Fibroblast of lung (primary cell): ENCODE measurements around the gene ELP2. TPM values are rescaled to one million over a fixed set of nuclear protein-coding genes. Genes with fewer than 3 reads are reported as not detected.

Experiments used
- DNase-seq, 2 donors: peaks; one replicate each; pipeline versions ENCODE4 v3.0.0 to v3.0.0-alpha.2; 2010; ENCODE audit warnings: low read depth in 2 of 2
- H2AFZ ChIP-seq: 2 replicates; pipeline ENCODE4 v1.5.1; 2012; ENCODE audit warnings: low read length, control low read depth, inconsistent platforms
- H3K27ac ChIP-seq: 2 replicates; pipeline ENCODE4 v1.5.1; 2011; ENCODE audit warnings: low read length, control low read depth; ENCODE audit not compliant: insufficient read depth
- H3K27me3 ChIP-seq: 2 replicates; pipeline ENCODE4 v1.5.1; 2011; ENCODE audit warnings: mild to moderate bottlenecking, low read length; ENCODE audit not compliant: control insufficient read depth, insufficient read depth
- H3K36me3 ChIP-seq: 2 replicates; pipeline ENCODE4 v1.5.1; 2011; ENCODE audit warnings: low read length; ENCODE audit not compliant: control insufficient read depth, insufficient read depth
- H3K4me1 ChIP-seq: 2 replicates; pipeline ENCODE4 v1.5.1; 2011; ENCODE audit warnings: low read length; ENCODE audit not compliant: control insufficient read depth, insufficient read depth; ENCODE audit errors: extremely low read depth
- H3K4me2 ChIP-seq: 2 replicates; pipeline ENCODE4 v1.5.1; 2011; ENCODE audit warnings: low read length, control low read depth; ENCODE audit not compliant: insufficient read depth; ENCODE audit errors: extremely low read depth
- H3K4me3 ChIP-seq, 4 experiments: fragments of 200-600 bp in 1 of 4; sonication (generic) in 1 of 4; replicated peaks in 1 of 4; 2 replicates each; pipeline ENCODE4 v1.5.1; 2011 to 2016; ENCODE audit warnings: low read length in 4 of 4, low read depth in 3 of 4, mild to moderate bottlenecking in 3 of 4, control low read depth in 2 of 4, inconsistent platforms in 1 of 4, mixed read lengths in 1 of 4; ENCODE audit not compliant: insufficient read depth in 1 of 4; ENCODE audit errors: control extremely low read depth in 1 of 4
- H3K79me2 ChIP-seq: 2 replicates; pipeline ENCODE4 v1.5.1; 2012; ENCODE audit warnings: mild to moderate bottlenecking, low read length, inconsistent platforms; ENCODE audit not compliant: control insufficient read depth, insufficient read depth
- H3K9ac ChIP-seq: 2 replicates; pipeline ENCODE4 v1.5.1; 2011; ENCODE audit warnings: mild to moderate bottlenecking, low read length, control low read depth; ENCODE audit not compliant: insufficient read depth
- H3K9me3 ChIP-seq: 2 replicates; pipeline ENCODE4 v1.5.1; 2012; ENCODE audit warnings: low read depth, low read length; ENCODE audit not compliant: control insufficient read depth, insufficient read depth
- H4K20me1 ChIP-seq: 2 replicates; pipeline ENCODE4 v1.5.1; 2011; ENCODE audit warnings: low read length; ENCODE audit not compliant: control insufficient read depth, insufficient read depth; ENCODE audit errors: extremely low read depth
- CTCF ChIP-seq, 2 donors: IDR thresholded peaks in 1 of 2; conservative IDR thresholded peaks in 1 of 2; 1 replicate in 1 of 2; 2 replicates in 1 of 2; pipeline ENCODE4 v1.5.1; 2011 to 2012; ENCODE audit warnings: low read length in 2 of 2, control low read depth in 1 of 2, inconsistent platforms in 1 of 2, low read depth in 1 of 2, mild to moderate bottlenecking in 1 of 2
- EZH2 ChIP-seq: IDR thresholded peaks from 2 replicates; pipeline ENCODE4 v1.5.1; 2012; ENCODE audit warnings: low read length, control low read depth, mild to moderate bottlenecking; ENCODE audit errors: missing control alignments
- polyA plus RNA-seq, 2 donors: library from polyadenylated mRNA; depleted of rRNA in 1 of 2; stranded (reverse) in 1 of 2; unstranded in 1 of 2; fragments of >200 nt; gene quantifications; 2 replicates each; pipeline ENCODE4 v1.2.1, GENCODE V29; 2011 to 2012; ENCODE audit warnings: missing spikeins in 1 of 2
- total RNA-seq: library from RNA; depleted of rRNA; stranded (reverse); fragments of >200 nt; gene quantifications from 2 replicates; pipeline ENCODE4 v1.2.1, GENCODE V29; 2014

ELP2 gene
- total and polyA plus RNA-seq, 2 donors (not counting 1 experiment from before 2014, with no cell fraction given), result 96.6 to 309 TPM

GRCh38 chr18:36215577-36215976 is 85.9 kb downstream of the ELP2 start:
- Histone ChIP-seq H4K20me1 (no peaks in the 10 kb centered on the region), H3K4me2 (no peak overlapping the region), H3K27me3 (no peaks in the 10 kb centered on the region), H3K4me1 (peaks cover 2% of the 10 kb centered on the region), H3K4me3 (no peak overlapping the region), H2AFZ (no peak overlapping the region), H3K79me2 (no peaks in the 10 kb centered on the region), H3K9me3 (no peaks in the 10 kb centered on the region), H3K27ac (no peak overlapping the region), H3K9ac (no peak overlapping the region), H3K36me3 (no peaks in the 10 kb centered on the region)
- no peak for DNase-seq
- TF ChIP-seq CTCF (conservative IDR thresholded peaks at IDR 0.05 in 1 of 2, IDR thresholded peaks at IDR 0.05 in 1 of 2; ENCODE audit: low read depth in 1 of 2, low read length in 2 of 2) (no peak), EZH2 (no peak)

GRCh38 chr18:36217348-36217747 is 87.6 kb downstream of the ELP2 start:
- no peak overlapping the region for H2AFZ ChIP-seq
- H3K9ac ChIP-seq, result no peak overlapping the region
- no peaks in the 10 kb centered on the region for H3K36me3 ChIP-seq
- no peaks in the 10 kb centered on the region for H3K9me3 ChIP-seq
- H3K4me1 ChIP-seq, result peaks cover 2% of the 10 kb centered on the region
- no peaks in the 10 kb centered on the region for H4K20me1 ChIP-seq
- H3K79me2 ChIP-seq, result no peaks in the 10 kb centered on the region
- no peaks in the 10 kb centered on the region for H3K27me3 ChIP-seq
- H3K27ac ChIP-seq, result no peak overlapping the region
- no peak overlapping the region for H3K4me3 ChIP-seq
- H3K4me2 ChIP-seq, result no peak overlapping the region
- no peak for DNase-seq
- TF ChIP-seq CTCF (conservative IDR thresholded peaks at IDR 0.05 in 1 of 2, IDR thresholded peaks at IDR 0.05 in 1 of 2; ENCODE audit: low read depth in 1 of 2, low read length in 2 of 2), result no peak
- no peak for TF ChIP-seq EZH2

- no peak overlapping the region for H2AFZ ChIP-seq
- DNase-seq, result no peak
- TF ChIP-seq CTCF (conservative IDR thresholded peaks at IDR 0.05 in 1 of 2, IDR thresholded peaks at IDR 0.05 in 1 of 2; ENCODE audit: low read depth in 1 of 2, low read length in 2 of 2) (no peak), EZH2 (no peak)
- H4K20me1 ChIP-seq, result no peaks in the 10 kb centered on the region
- no peaks in the 10 kb centered on the region for H3K27me3 ChIP-seq
- H3K36me3 ChIP-seq, result no peaks in the 10 kb centered on the region
- no peak overlapping the region for H3K9ac ChIP-seq
- no peak overlapping the region for H3K4me2 ChIP-seq
- no peak overlapping the region for H3K4me3 ChIP-seq
- no peaks in the 10 kb centered on the region for H3K79me2 ChIP-seq
- H3K27ac ChIP-seq, result no peak overlapping the region
- no peaks in the 10 kb centered on the region for H3K4me1 ChIP-seq
- no peaks in the 10 kb centered on the region for H3K9me3 ChIP-seq
These were observed 99.5 kb downstream of the ELP2 start for GRCh38 chr18:36229188-36229587.

Other genes with a start within 250 kb of the ELP2 start
- 38.0 and 46.2 TPM in 2 replicates for gene RPRD1A, start 62.3 kb upstream of the ELP2 start, total RNA-seq
- gene RPRD1A, start 62.3 kb upstream of the ELP2 start, polyA plus RNA-seq, result 25.6 and 36.4 TPM in 2 replicates
- gene SLC39A6, start 559 bp upstream of the ELP2 start, total RNA-seq, result 107 and 164 TPM in 2 replicates
- gene SLC39A6, start 559 bp upstream of the ELP2 start, polyA plus RNA-seq, result 85.6 and 118 TPM in 2 replicates
- gene MOCOS, start 57.6 kb downstream of the ELP2 start, total RNA-seq, result 9.0 and 13.9 TPM in 2 replicates
- gene MOCOS, start 57.6 kb downstream of the ELP2 start, polyA plus RNA-seq, result 2.0 TPM in 2 replicates
- gene FHOD3, start 167.8 kb downstream of the ELP2 start, total RNA-seq, result 3.1 and 28.2 TPM in 2 replicates
- 16.1 and 33.5 TPM in 2 replicates for gene FHOD3, start 167.8 kb downstream of the ELP2 start, polyA plus RNA-seq